Testis (tissue), 5 donors: ENCODE data around the gene TRIM60. TPM values are rescaled to one million over a fixed set of nuclear protein-coding genes. Genes with fewer than 3 reads are reported as not detected.
A peak's percentile ranks its signal among the peaks of the same experiment; 100 is the strongest.
"Not testable (repeated sequence)": the region's sequence is repeated elsewhere in the genome, so short reads cannot be mapped to it uniquely, and the experiment has no call there.

Source experiments
- DNase-seq: peaks from one replicate; pipeline ENCODE4 v3.0.0-alpha.2; 2019
- H3K27ac ChIP-seq, 2 donors: fragments of 200-600 bp; sonication (generic); one replicate each; pipeline ENCODE4 v1.5.1; 2019
- H3K27me3 ChIP-seq: fragments of 200-600 bp; sonication (generic); one replicate; pipeline ENCODE4 v1.5.1; 2019
- H3K36me3 ChIP-seq: fragments of 200-600 bp; sonication (generic); one replicate; pipeline ENCODE4 v1.5.1; 2017; ENCODE audit warnings: low read depth; ENCODE audit errors: missing control alignments
- H3K4me1 ChIP-seq: fragments of 200-600 bp; sonication (generic); one replicate; pipeline ENCODE4 v1.5.1; 2019
- H3K4me3 ChIP-seq, 2 donors: fragments of 200-600 bp; sonication (generic); one replicate each; pipeline ENCODE4 v1.5.1; 2017 to 2019
- H3K9me3 ChIP-seq: fragments of 200-600 bp; sonication (generic); one replicate; pipeline ENCODE4 v1.5.1; 2017
- CTCF ChIP-seq, 3 experiments: fragments of 450-650 bp in 2 of 3; fragments of 200-600 bp in 1 of 3; sonication (generic) in 1 of 3; IDR thresholded peaks; one replicate each; pipeline ENCODE4 v1.5.1; 2016 to 2019; ENCODE audit warnings: antibody characterized with exemption in 3 of 3, mild to moderate bottlenecking in 2 of 3, moderate library complexity in 1 of 3
- POLR2A ChIP-seq: fragments of 450-650 bp; IDR thresholded peaks from one replicate; pipeline ENCODE4 v1.6.1; 2017; ENCODE audit warnings: antibody characterized with exemption, mild to moderate bottlenecking, moderate library complexity
- WGBS, 2 donors: methylation state at CpG; one replicate each; pipeline ENCODE4 v1.1.5; 2018; 5-methylcytosine and 5-hydroxymethylcytosine counted together
- intact Hi-C: fragments of 100-400 bp; cut with DNase I; formaldehyde crosslinking; loops from one replicate; pipeline ENCODE4 v1.15.1; 2023; ENCODE audit warnings: low total_unique reads
- long read RNA-seq, 2 donors: transcript quantifications; one replicate each; lab custom pipeline, GENCODE V29; 2026
- polyA plus RNA-seq: library from polyadenylated mRNA; stranded (reverse); fragments of 350-450 nt; fragmentation: Illumina TruSeq; extraction: RNeasy Lipid Tissue Mini Kit (QIAGEN cat#74804); gene quantifications from one replicate; pipeline ENCODE4 v1.2.3, GENCODE V29; 2014; ENCODE audit warnings: low read depth, low replicate concordance; ENCODE audit not compliant: insufficient read depth
- total RNA-seq, 2 donors: library from RNA; depleted of rRNA; stranded (reverse); fragments of >200 nt; gene quantifications; one replicate each; pipeline ENCODE4 v1.2.3, GENCODE V29; 2016

The TRIM60 gene
- total RNA-seq (1 to 10 TPM in 1 of 2 donors, under 1 TPM in 1; 0.79 to 1.1 TPM), polyA plus RNA-seq (3.9 TPM)
- long read RNA-seq, donor 1, partial matches to known transcripts, result 17 of 28 reads
- long read RNA-seq, donor 1, other reads (novel, unspliced or antisense), result 9 of 28 reads
- long read RNA-seq, donor 2, partial matches to known transcripts, result 0 of 1 reads
- long read RNA-seq, donor 2, other reads (novel, unspliced or antisense), result 0 of 1 reads

GRCh38 chr4:165031436-165032211 lies at the start of gene TRIM60:
TRIM60 (plus strand) TSS chr4:165031999; CDS start chr4:165040073, 8,074 bp downstream.
- Histone ChIP-seq H3K4me3 (peak within 1 kb of the TSS; percentile 32 to 47), H3K36me3 (no peaks in the 10 kb centered on the region), H3K27ac (no peak within 1 kb of the TSS), H3K4me1 (no peaks in the 10 kb centered on the region), H3K9me3 (no peaks in the 10 kb centered on the region), H3K27me3 (no peaks in the 10 kb centered on the region)
- DNase-seq, result peak; percentile 72
- intact Hi-C loops, result no loop called here
- TF ChIP-seq CTCF (IDR thresholded peaks at IDR 0.05), result no peak
- 75 to 79% methylated on average over 14 to 35 of the region's 41 CpGs for WGBS, 2 donors

- DNase-seq, result no peak
Measured at GRCh38 chr4:164989471-164989870, 42.3 kb upstream of the TRIM60 start.

GRCh38 chr4:164990786-164991185 lies 41.0 kb upstream of the TRIM60 start:
- intact Hi-C loops, H3K27ac ChIP-seq, H3K4me1 ChIP-seq, H3K4me3 ChIP-seq, H3K36me3 ChIP-seq, DNase-seq, H3K27me3 ChIP-seq, H3K9me3 ChIP-seq: not testable (repeated sequence)
- 78 to 85% methylated on average over 10 of the region's 10 CpGs for WGBS, 2 donors

More at GRCh38 chr4:164989471-164989870, 42.3 kb upstream of the TRIM60 start:
- Histone ChIP-seq H3K4me1 (no peaks in the 10 kb centered on the region), H3K9me3 (no peaks in the 10 kb centered on the region), H3K27ac (no peak overlapping the region), H3K4me3 (no peak overlapping the region), H3K27me3 (no peaks in the 10 kb centered on the region), H3K36me3 (no peaks in the 10 kb centered on the region)
- WGBS, 2 donors, result 30 to 50% methylated on average over 2 of the region's 2 CpGs
- intact Hi-C loops, result no loop called here
- TF ChIP-seq CTCF (IDR thresholded peaks at IDR 0.05) (no peak), POLR2A (no peak)

GRCh38 chr4:164996123-164996522 lies 35.7 kb upstream of the TRIM60 start:
- H3K4me1 ChIP-seq, H3K27ac ChIP-seq, H3K9me3 ChIP-seq, H3K36me3 ChIP-seq, intact Hi-C loops, H3K27me3 ChIP-seq, DNase-seq, H3K4me3 ChIP-seq: not testable (repeated sequence)
- WGBS, 2 donors, result 93% methylated on average over 6 of the region's 6 CpGs

GRCh38 chr4:164997324-164997723 lies 34.5 kb upstream of the TRIM60 start:
- H3K27me3 ChIP-seq, result no peaks in the 10 kb centered on the region
- H3K9me3 ChIP-seq, result no peaks in the 10 kb centered on the region
- no peak for DNase-seq
- no peak overlapping the region for H3K4me3 ChIP-seq
- H3K4me1 ChIP-seq, result no peaks in the 10 kb centered on the region
- no peak overlapping the region for H3K27ac ChIP-seq
- WGBS, 2 donors, result 93% methylated on average over 2 of the region's 2 CpGs
- no peaks in the 10 kb centered on the region for H3K36me3 ChIP-seq
- TF ChIP-seq POLR2A (no peak), CTCF (IDR thresholded peaks at IDR 0.05) (no peak)
- intact Hi-C loops, result no loop called here
